Endothelial cell of umbilical vein (primary cell): ENCODE results near the gene FUT7.
"Not testable (repeated sequence)": the region's sequence is repeated elsewhere in the genome, so short reads cannot be mapped to it uniquely, and the experiment has no call there.

ENCODE experiments used
- EZH2 ChIP-seq: IDR thresholded peaks from 2 replicates; pipeline ENCODE4 v1.6.1; 2012; ENCODE audit warnings: borderline replicate concordance, low read depth, mild to moderate bottlenecking, moderate library complexity, low read length, inconsistent platforms; ENCODE audit not compliant: severe bottlenecking
- FOS ChIP-seq: IDR thresholded peaks from 2 replicates; pipeline ENCODE4 v1.6.1; 2011; ENCODE audit warnings: mild to moderate bottlenecking, low read length, moderate library complexity, borderline replicate concordance; ENCODE audit not compliant: insufficient read depth
- GATA2 ChIP-seq: IDR thresholded peaks from 2 replicates; pipeline ENCODE4 v1.7.0; 2011; ENCODE audit warnings: low read depth, mild to moderate bottlenecking, moderate library complexity, mixed read lengths, low read length; ENCODE audit not compliant: insufficient read length, insufficient read depth
- JUN ChIP-seq: IDR thresholded peaks from 2 replicates; pipeline ENCODE4 v1.6.1; 2011; ENCODE audit warnings: borderline replicate concordance, low read depth; ENCODE audit not compliant: insufficient read length, insufficient read depth
- MAX ChIP-seq: IDR thresholded peaks from 2 replicates; pipeline ENCODE4 v1.6.1; 2011; ENCODE audit not compliant: insufficient read depth, insufficient read length
- MYC ChIP-seq: IDR thresholded peaks from one replicate; pipeline ENCODE4 v1.6.1; 2011; ENCODE audit warnings: mild to moderate bottlenecking, low read depth, low read length
- POLR2A ChIP-seq: IDR thresholded peaks from 2 replicates; pipeline ENCODE4 v1.6.1; 2012; ENCODE audit warnings: low read depth, mild to moderate bottlenecking, control low read depth, low read length
- POLR2AphosphoS5 ChIP-seq: IDR thresholded peaks from 2 replicates; pipeline ENCODE4 v1.6.1; 2012; ENCODE audit warnings: low read depth, mild to moderate bottlenecking, control low read depth, low read length, moderate library complexity; ENCODE audit not compliant: insufficient read depth
- TF ChIP-seq, protein P1 (sequence below), 2 donors: IDR thresholded peaks; 1 replicate in 1 of 2; 2 replicates in 1 of 2; pipeline ENCODE4 v1.5.1; 2011; ENCODE audit warnings: low read length in 2 of 2, mild to moderate bottlenecking in 2 of 2, moderate library complexity in 2 of 2, control low read depth in 1 of 2, inconsistent platforms in 1 of 2, low read depth in 1 of 2; ENCODE audit not compliant: insufficient read depth in 1 of 2; ENCODE audit errors: extremely low read depth in 1 of 2

DNA sequence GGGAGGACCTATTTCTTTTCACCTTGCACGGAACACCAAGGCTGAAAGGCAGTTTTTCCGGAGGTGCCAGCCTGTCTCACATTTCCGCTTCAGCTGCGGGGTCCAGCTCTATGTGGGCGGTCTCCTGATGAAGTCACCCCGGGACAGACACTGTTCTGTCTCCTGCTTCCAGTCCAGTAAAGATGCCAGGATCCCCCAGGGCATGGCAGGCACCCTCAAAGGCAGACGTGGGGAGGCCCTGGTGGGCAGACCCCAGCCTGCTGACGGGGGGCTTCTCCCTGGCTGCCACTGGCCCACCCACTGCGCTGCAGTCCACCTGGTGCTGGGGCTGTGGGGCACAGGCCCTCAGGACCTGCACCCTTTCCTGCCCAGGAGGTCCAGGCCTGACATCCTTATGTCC is 30.9 kb upstream of the FUT7 start:
- TF ChIP-seq POLR2AphosphoS5, POLR2A, EZH2, MYC, JUN, FOS, MAX, GATA2: not testable (repeated sequence)
- TF ChIP-seq, protein P1, sequence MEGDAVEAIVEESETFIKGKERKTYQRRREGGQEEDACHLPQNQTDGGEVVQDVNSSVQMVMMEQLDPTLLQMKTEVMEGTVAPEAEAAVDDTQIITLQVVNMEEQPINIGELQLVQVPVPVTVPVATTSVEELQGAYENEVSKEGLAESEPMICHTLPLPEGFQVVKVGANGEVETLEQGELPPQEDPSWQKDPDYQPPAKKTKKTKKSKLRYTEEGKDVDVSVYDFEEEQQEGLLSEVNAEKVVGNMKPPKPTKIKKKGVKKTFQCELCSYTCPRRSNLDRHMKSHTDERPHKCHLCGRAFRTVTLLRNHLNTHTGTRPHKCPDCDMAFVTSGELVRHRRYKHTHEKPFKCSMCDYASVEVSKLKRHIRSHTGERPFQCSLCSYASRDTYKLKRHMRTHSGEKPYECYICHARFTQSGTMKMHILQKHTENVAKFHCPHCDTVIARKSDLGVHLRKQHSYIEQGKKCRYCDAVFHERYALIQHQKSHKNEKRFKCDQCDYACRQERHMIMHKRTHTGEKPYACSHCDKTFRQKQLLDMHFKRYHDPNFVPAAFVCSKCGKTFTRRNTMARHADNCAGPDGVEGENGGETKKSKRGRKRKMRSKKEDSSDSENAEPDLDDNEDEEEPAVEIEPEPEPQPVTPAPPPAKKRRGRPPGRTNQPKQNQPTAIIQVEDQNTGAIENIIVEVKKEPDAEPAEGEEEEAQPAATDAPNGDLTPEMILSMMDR (IDR thresholded peaks at IDR 0.05; ENCODE audit: extremely low read depth in 1 of 2, insufficient read depth in 1 of 2, low read depth in 1 of 2, low read length in 2 of 2), result not testable (repeated sequence)
